Hepatocyte (in vitro differentiated cells): ENCODE results near the gene RNF13. TPM values are rescaled to one million over a fixed set of nuclear protein-coding genes. Genes with fewer than 3 reads are reported as not detected.

Experiments used
- DNase-seq: peaks from one replicate; pipeline ENCODE4 v3.0.0-alpha.2; 2016; ENCODE audit warnings: low spot score
- H2AFZ ChIP-seq: fragments of 200-600 bp; sonication (generic); 2 replicates; pipeline ENCODE4 v1.6.0; 2016; ENCODE audit warnings: antibody characterized with exemption, mild to moderate bottlenecking
- H3K27ac ChIP-seq: fragments of 200-600 bp; sonication (generic); 2 replicates; pipeline ENCODE4 v1.5.1; 2016; ENCODE audit warnings: mild to moderate bottlenecking
- H3K27me3 ChIP-seq: fragments of 200-600 bp; sonication (generic); 2 replicates; pipeline ENCODE4 v1.6.1; 2016
- H3K36me3 ChIP-seq: fragments of 200-600 bp; sonication (generic); replicated peaks from 2 replicates; pipeline ENCODE4 v1.5.1; 2016; ENCODE audit warnings: low read depth; ENCODE audit not compliant: insufficient read depth
- H3K4me1 ChIP-seq: fragments of 200-600 bp; sonication (generic); 2 replicates; pipeline ENCODE4 v1.5.1; 2016; ENCODE audit warnings: mild to moderate bottlenecking, moderate library complexity; ENCODE audit not compliant: insufficient read depth
- H3K4me2 ChIP-seq: fragments of 200-600 bp; sonication (generic); 2 replicates; pipeline ENCODE4 v1.6.0; 2016
- H3K4me3 ChIP-seq: fragments of 200-600 bp; sonication (generic); 2 replicates; pipeline ENCODE4 v1.5.1; 2016; ENCODE audit warnings: mild to moderate bottlenecking
- H3K79me2 ChIP-seq: fragments of 200-600 bp; sonication (generic); 2 replicates; pipeline ENCODE4 v1.6.0; 2017; ENCODE audit warnings: mild to moderate bottlenecking
- H3K9me2 ChIP-seq: fragments of 200-600 bp; sonication (generic); replicated peaks from 2 replicates; pipeline ENCODE4 v1.6.0; 2017; ENCODE audit warnings: mild to moderate bottlenecking; ENCODE audit not compliant: insufficient read depth
- H3K9me3 ChIP-seq: fragments of 200-600 bp; sonication (generic); 2 replicates; pipeline ENCODE4 v1.5.1; 2016; ENCODE audit warnings: low read depth, mild to moderate bottlenecking
- H4K20me1 ChIP-seq: fragments of 200-600 bp; sonication (generic); 2 replicates; pipeline ENCODE4 v1.6.0; 2016; ENCODE audit warnings: mild to moderate bottlenecking; ENCODE audit not compliant: insufficient read depth, poor library complexity, severe bottlenecking
- CTCF ChIP-seq: fragments of 200-600 bp; sonication (generic); IDR thresholded peaks from 2 replicates; pipeline ENCODE4 v1.5.1; 2016; ENCODE audit warnings: antibody characterized with exemption, mild to moderate bottlenecking; ENCODE audit not compliant: poor library complexity
- EZH2 ChIP-seq: fragments of 200-600 bp; sonication (generic); IDR thresholded peaks from 2 replicates; pipeline ENCODE4 v1.6.1; 2016; ENCODE audit warnings: antibody characterized with exemption, mild to moderate bottlenecking, borderline replicate concordance
- EZH2phosphoT487 ChIP-seq: fragments of 200-600 bp; sonication (generic); IDR thresholded peaks from one replicate; pipeline ENCODE4 v1.6.1; 2018; ENCODE audit warnings: antibody characterized with exemption, mild to moderate bottlenecking, low read depth, moderate library complexity; ENCODE audit not compliant: unreplicated experiment, severe bottlenecking
- WGBS: methylation state at CpG from one replicate; pipeline ENCODE4 v1.1.6; 2016; ENCODE audit warnings: low lambda C conversion rate; ENCODE audit errors: missing lambda C conversion rate; 5-methylcytosine and 5-hydroxymethylcytosine counted together
- polyA plus RNA-seq: library from polyadenylated mRNA; unstranded; fragments of >200 nt; fragmentation: Nextera tagmentation; extraction: Ambion mirVana; gene quantifications from 2 replicates; pipeline ENCODE4 v1.2.1, GENCODE V29; 2016
- total RNA-seq: library from RNA; depleted of rRNA; stranded (reverse); fragments of >200 nt; gene quantifications from 2 replicates; pipeline ENCODE4 v1.2.3, GENCODE V29; 2014

RNF13 gene
- total and polyA plus RNA-seq, 2 experiments from 2014 or later, result 66.1 to 81.0 TPM

DNA sequence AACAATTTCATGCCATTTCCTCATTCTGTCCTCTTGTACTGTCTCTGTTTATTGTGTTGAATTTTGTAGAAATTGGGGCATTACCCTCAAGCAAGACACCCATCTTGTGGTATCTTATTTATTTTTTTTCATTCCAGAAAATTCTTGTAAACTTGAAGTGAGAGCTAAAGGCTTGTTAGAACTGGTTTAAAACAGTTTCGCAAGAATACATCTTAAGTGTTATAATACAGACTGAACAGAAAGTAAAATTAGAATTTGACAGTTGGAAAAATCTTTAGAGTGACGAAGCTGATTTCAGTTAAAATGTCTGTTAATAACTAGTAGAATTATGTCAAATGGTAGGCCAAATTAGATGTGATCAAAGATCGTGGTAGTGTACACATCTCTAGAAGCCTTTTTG, 26.9 kb downstream of the RNF13 start:
- no peaks in the 10 kb centered on the region for H3K36me3 ChIP-seq
- no peak overlapping the region for H3K4me2 ChIP-seq
- TF ChIP-seq EZH2 (no peak), EZH2phosphoT487 (no peak), CTCF (no peak)
- H3K27me3 ChIP-seq, result no peaks in the 10 kb centered on the region
- H3K27ac ChIP-seq, result no peak overlapping the region
- H3K9me2 ChIP-seq, result no peaks in the 10 kb centered on the region
- H3K4me1 ChIP-seq, result peaks cover 11% of the 10 kb centered on the region
- H3K79me2 ChIP-seq, result peaks cover 61% of the 10 kb centered on the region
- no peaks in the 10 kb centered on the region for H4K20me1 ChIP-seq
- H3K4me3 ChIP-seq, result no peak overlapping the region
- no peak for DNase-seq
- no peaks in the 10 kb centered on the region for H3K9me3 ChIP-seq
- 99% methylated on average over 3 of the region's 3 CpGs for WGBS
- no peak overlapping the region for H2AFZ ChIP-seq

- 91% methylated on average over 2 of the region's 2 CpGs for WGBS
- Histone ChIP-seq H3K79me2 (peaks cover 73% of the 10 kb centered on the region), H3K4me3 (no peak overlapping the region), H3K4me2 (no peak overlapping the region), H3K36me3 (no peaks in the 10 kb centered on the region), H4K20me1 (peaks cover 4% of the 10 kb centered on the region), H3K9me3 (no peaks in the 10 kb centered on the region), H3K9me2 (no peaks in the 10 kb centered on the region), H2AFZ (no peak overlapping the region), H3K27ac (no peak overlapping the region), H3K27me3 (no peaks in the 10 kb centered on the region), H3K4me1 (peaks cover 11% of the 10 kb centered on the region)
- TF ChIP-seq CTCF (no peak), EZH2 (no peak), EZH2phosphoT487 (no peak)
- no peak for DNase-seq
These were observed 30.5 kb downstream of the RNF13 start for GRCh38 chr3:149843502-149843901.

DNA sequence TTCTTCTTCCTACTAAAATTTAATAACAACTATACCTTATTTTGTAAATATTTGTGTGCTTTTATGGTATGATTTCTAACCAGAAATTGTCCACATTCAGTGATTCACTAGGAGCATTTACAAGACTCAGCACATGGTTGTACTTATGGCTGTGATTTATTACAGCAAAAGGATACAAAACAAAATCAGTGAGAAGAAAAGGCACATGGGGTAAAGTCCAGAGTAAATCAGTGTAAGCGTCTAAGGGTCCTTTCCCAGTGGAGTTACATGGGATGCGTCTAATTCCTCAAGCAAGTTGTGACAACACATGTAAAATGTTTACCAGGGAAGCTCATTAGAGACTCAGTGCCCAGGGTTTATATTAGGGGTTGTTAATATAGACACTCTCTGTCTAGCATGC, 31.1 kb downstream of the RNF13 start:
- no peak overlapping the region for H3K4me2 ChIP-seq
- peaks cover 79% of the 10 kb centered on the region for H3K79me2 ChIP-seq
- peaks cover 11% of the 10 kb centered on the region for H3K4me1 ChIP-seq
- no peak overlapping the region for H3K27ac ChIP-seq
- no peak overlapping the region for H2AFZ ChIP-seq
- H4K20me1 ChIP-seq, result peaks cover 4% of the 10 kb centered on the region
- no peak for DNase-seq
- H3K9me2 ChIP-seq, result no peaks in the 10 kb centered on the region
- WGBS, result 52% methylated on average over 2 of the region's 2 CpGs
- no peaks in the 10 kb centered on the region for H3K9me3 ChIP-seq
- no peaks in the 10 kb centered on the region for H3K36me3 ChIP-seq
- no peak overlapping the region for H3K4me3 ChIP-seq
- TF ChIP-seq EZH2 (no peak), CTCF (no peak), EZH2phosphoT487 (no peak)
- no peaks in the 10 kb centered on the region for H3K27me3 ChIP-seq
